Spleen (tissue), 11 donors: ENCODE data around the gene CD68. TPM values are rescaled to one million over a fixed set of nuclear protein-coding genes. Genes with fewer than 3 reads are reported as not detected.

Experiments used
- DNase-seq: peaks from one replicate; pipeline ENCODE4 v3.0.0-alpha.2; 2020
- H3K27ac ChIP-seq, 8 donors: fragments of 200-600 bp; sonication (generic) in 7 of 8; 1 replicate in 4 of 8; 2 replicates in 4 of 8; pipeline versions ENCODE4 v1.5.0 to v1.8.0; 2016 to 2021; ENCODE audit warnings: inconsistent platforms in 4 of 8, mild to moderate bottlenecking in 4 of 8, moderate library complexity in 1 of 8
- H3K27me3 ChIP-seq, 7 donors: fragments of 200-600 bp; sonication (generic) in 6 of 7; replicated peaks in 1 of 7; 1 replicate in 4 of 7; 2 replicates in 3 of 7; pipeline versions ENCODE4 v1.5.0 to v1.8.0; 2016 to 2021; ENCODE audit warnings: inconsistent platforms in 3 of 7, mild to moderate bottlenecking in 1 of 7
- H3K36me3 ChIP-seq, 6 donors: fragments of 200-600 bp; sonication (generic) in 5 of 6; 1 replicate in 4 of 6; 2 replicates in 2 of 6; pipeline versions ENCODE4 v1.5.0 to v1.8.0; 2016 to 2021; ENCODE audit warnings: inconsistent platforms in 2 of 6
- H3K4me1 ChIP-seq, 6 donors: fragments of 200-600 bp; sonication (generic) in 5 of 6; 1 replicate in 3 of 6; 2 replicates in 3 of 6; pipeline versions ENCODE4 v1.5.0 to v1.8.0; 2016 to 2021; ENCODE audit warnings: inconsistent platforms in 3 of 6
- H3K4me3 ChIP-seq, 8 donors: fragments of 200-600 bp; sonication (generic) in 7 of 8; 1 replicate in 4 of 8; 2 replicates in 4 of 8; pipeline versions ENCODE4 v1.5.0 to v1.8.0; 2016 to 2021; ENCODE audit warnings: inconsistent platforms in 4 of 8, mild to moderate bottlenecking in 4 of 8, moderate library complexity in 2 of 8
- H3K9me3 ChIP-seq, 8 donors: fragments of 200-600 bp; sonication (generic) in 7 of 8; 1 replicate in 4 of 8; 2 replicates in 4 of 8; pipeline versions ENCODE4 v1.5.0 to v1.8.0; 2016 to 2021; ENCODE audit warnings: inconsistent platforms in 4 of 8
- CTCF ChIP-seq, 11 experiments: fragments of 200-600 bp in 7 of 11; fragments of 450-650 bp in 4 of 11; sonication (generic) in 4 of 11; IDR thresholded peaks in 8 of 11; conservative IDR thresholded peaks in 3 of 11; 1 replicate in 7 of 11; 2 replicates in 4 of 11; pipeline versions ENCODE4 v1.4.0 to v1.8.0; 2016 to 2021; ENCODE audit warnings: antibody characterized with exemption in 11 of 11, inconsistent platforms in 4 of 11, mild to moderate bottlenecking in 1 of 11
- POLR2A ChIP-seq, 3 donors: fragments of 450-650 bp; IDR thresholded peaks; one replicate each; pipeline ENCODE4 v1.5.1; 2017; ENCODE audit warnings: antibody characterized with exemption in 3 of 3, mild to moderate bottlenecking in 1 of 3
- POLR2AphosphoS5 ChIP-seq, 3 donors: sonication (generic); formaldehyde crosslinking; IDR thresholded peaks; one replicate each; pipeline ENCODE4 v1.5.1; 2017; ENCODE audit warnings: antibody characterized with exemption in 3 of 3
- WGBS, 5 donors: extraction: QIAGEN DNeasy Blood & Tissue Kit in 3 of 5; methylation state at CpG; one replicate each; pipeline versions ENCODE4 v1.1.5 to v1.1.7; 2013 to 2018; 5-methylcytosine and 5-hydroxymethylcytosine counted together
- intact Hi-C: fragments of 100-400 bp; cut with DNase I; formaldehyde crosslinking; loops from one replicate; pipeline ENCODE4 v1.15.0; 2023; ENCODE audit warnings: low total_unique reads
- polyA plus RNA-seq, 3 donors: library from polyadenylated mRNA; stranded (reverse); fragments of 200-250 nt; gene quantifications; one replicate each; pipeline ENCODE4 v1.2.1, GENCODE V29; 2013
- total RNA-seq, 7 donors: library from RNA; depleted of rRNA in 3 of 7; stranded (reverse); fragments of >200 nt in 3 of 7; fragmentation: NEBNext Ultra II Directional in 4 of 7; extraction: Animal tissue kit (Norgen Biotek cat#: 25700) in 4 of 7; gene quantifications; one replicate each; pipeline versions ENCODE4 v1.1.0 to v1.2.1, GENCODE V29; 2016 to 2021
- donor health status: healthy with polysubstance abuse.
- donor health status: DM: no; HTN: no; CAD: no; lungs with moderate emphysema.
- donor health status: DM: no; HTN: no; CAD: no.
- donor health status: Bipolar disorder and iron deficiency.
- donor health status: healthy.
- donor health status: DM: no; HTN: no; CAD: no.
- donor health status: DM: yes; HTN: yes; CAD: no.

The CD68 gene
- total and polyA plus RNA-seq, 10 donors: 52.5 to 387 (median 223) TPM

- peak overlapping the region in 5 of 8 donors; percentile 26 to 99 (median 96) for H3K27ac ChIP-seq
- H3K4me3 ChIP-seq: peak overlapping the region in 1 of 8 donors; percentile 82
- H3K9me3 ChIP-seq: no peaks in the 10 kb centered on the region
- H3K36me3 ChIP-seq: peaks cover 15 to 74% (median 55%) of the 10 kb centered on the region in 6 donors
- H3K27me3 ChIP-seq: no peaks in the 10 kb centered on the region
- peak in 2 of 3 donors; percentile 35 to 47 for TF ChIP-seq POLR2AphosphoS5 (IDR thresholded peaks at IDR 0.05)
- no peak for TF ChIP-seq CTCF (IDR thresholded peaks at IDR 0.05 in 8 of 11, conservative IDR thresholded peaks at IDR 0.05 in 3 of 11)
- no peak for TF ChIP-seq POLR2A (IDR thresholded peaks at IDR 0.05)
- 76 to 86% (median 82%) methylated on average over 17 of the region's 17 CpGs for WGBS, 5 donors
- intact Hi-C loops: loop anchor here (10.0 kb wide), 1 partner anchor 233 kb away; no protein-coding TSS in a partner anchor
- H3K4me1 ChIP-seq: peaks cover 52 to 90% (median 88%) of the 10 kb centered on the region in 6 donors
- no peak for DNase-seq
Observed at GRCh38 chr17:7577327-7578199, 1.9 kb upstream of the CD68 start.

- Histone ChIP-seq H3K27me3 (no peaks in the 10 kb centered on the region), H3K36me3 (peaks cover 11 to 64% (median 42%) of the 10 kb centered on the region in 6 donors), H3K4me3 (peak overlapping the region; percentile 20 to 82 (median 43)), H3K9me3 (no peaks in the 10 kb centered on the region), H3K27ac (peak overlapping the region; percentile 81 to 99 (median 94)), H3K4me1 (peaks cover 57 to 95% (median 91%) of the 10 kb centered on the region in 6 donors)
- no peak for TF ChIP-seq CTCF (IDR thresholded peaks at IDR 0.05 in 8 of 11, conservative IDR thresholded peaks at IDR 0.05 in 3 of 11)
- TF ChIP-seq POLR2A (IDR thresholded peaks at IDR 0.05): no peak
- TF ChIP-seq POLR2AphosphoS5 (IDR thresholded peaks at IDR 0.05): peak in 1 of 3 donors; percentile 10
- 48 to 68% (median 61%) methylated on average over 8 to 12 of the region's 12 CpGs for WGBS, 5 donors
- intact Hi-C loops: loop anchor here (10.0 kb wide), 1 partner anchor 235 kb away; no protein-coding TSS in a partner anchor
- DNase-seq: no peak
Observed at GRCh38 chr17:7579834-7580603, 581 bp downstream of the CD68 start.

- Histone ChIP-seq H3K36me3 (peaks cover 8 to 57% (median 33%) of the 10 kb centered on the region in 6 donors), H3K9me3 (no peaks in the 10 kb centered on the region), H3K4me3 (peak overlapping the region; percentile 4 to 82 (median 43)), H3K27me3 (no peaks in the 10 kb centered on the region), H3K27ac (peak overlapping the region; percentile 81 to 99 (median 96)), H3K4me1 (peaks cover 56 to 95% (median 88%) of the 10 kb centered on the region in 6 donors)
- intact Hi-C loops: no loop called here
- TF ChIP-seq CTCF (IDR thresholded peaks at IDR 0.05 in 8 of 11, conservative IDR thresholded peaks at IDR 0.05 in 3 of 11) (no peak), POLR2AphosphoS5 (IDR thresholded peaks at IDR 0.05) (no peak), POLR2A (IDR thresholded peaks at IDR 0.05) (no peak)
- no peak for DNase-seq
- 75 to 81% (median 76%) methylated on average over 23 of the region's 23 CpGs for WGBS, 5 donors
Observed at GRCh38 chr17:7580604-7581575, 1.5 kb downstream of the CD68 start.
